HG03354 (cell line): ENCODE data around the gene CMTM2.
"Not testable (repeated sequence)": the region's sequence is repeated elsewhere in the genome, so short reads cannot be mapped to it uniquely, and the experiment has no call there.

Experiments used
- ATAC-seq: cut with Tn5 transposase; IDR thresholded peaks from one replicate; pipeline ENCODE4 v1.9.1; 2021; ENCODE audit warnings: mild to moderate bottlenecking; ENCODE audit not compliant: unreplicated experiment, poor library complexity, severe bottlenecking

CMTM2 gene

GRCh38 chr16:66604376-66605176 is 25.3 kb downstream of the CMTM2 start, which contains the start of gene CMTM3:
Gene CMTM3 (plus strand): TSS chr16:66604704. CDS start chr16:66604806, 102 bp downstream.
- ATAC-seq = peak; percentile 63

GRCh38 chr16:66605177-66605978 is 26.1 kb downstream of the CMTM2 start:
- peak; percentile 6 for ATAC-seq

- no peak for ATAC-seq
These were observed 26.9 kb downstream of the CMTM2 start for GRCh38 chr16:66605979-66606751.

GRCh38 chr16:66608241-66609138 is 29.2 kb downstream of the CMTM2 start:
- peak; percentile 50 for ATAC-seq

GRCh38 chr16:66609139-66609510 is 29.9 kb downstream of the CMTM2 start:
- no peak for ATAC-seq

- ATAC-seq = no peak
These were observed 31.0 kb downstream of the CMTM2 start for GRCh38 chr16:66610111-66610820.

- ATAC-seq = not testable (repeated sequence)
These were observed 32.6 kb downstream of the CMTM2 start for GRCh38 chr16:66611911-66612310.

- ATAC-seq = no peak
These were observed 33.2 kb downstream of the CMTM2 start for GRCh38 chr16:66612422-66612821.

- no peak for ATAC-seq
These were observed 35.0 kb downstream of the CMTM2 start for GRCh38 chr16:66614161-66614802.

GRCh38 chr16:66616169-66616568 is 36.9 kb downstream of the CMTM2 start:
- no peak for ATAC-seq

- no peak for ATAC-seq
These were observed 37.3 kb downstream of the CMTM2 start for GRCh38 chr16:66616592-66616991.

GRCh38 chr16:66617010-66617434 is 37.8 kb downstream of the CMTM2 start:
- no peak for ATAC-seq

GRCh38 chr16:66617728-66618127 is 38.5 kb downstream of the CMTM2 start:
- ATAC-seq = no peak

- ATAC-seq = no peak
These were observed 39.5 kb downstream of the CMTM2 start for GRCh38 chr16:66618588-66619375.

- ATAC-seq = no peak
These were observed 40.5 kb downstream of the CMTM2 start for GRCh38 chr16:66619534-66620428.

GRCh38 chr16:66620429-66620795 is 41.1 kb downstream of the CMTM2 start:
- ATAC-seq = no peak
